Activated CD4-positive, alpha-beta memory T cell treated with anti-CD3 and anti-CD28 coated beads for 36 hours (primary cell): ENCODE data around the gene SNAP29. TPM values are rescaled to one million over a fixed set of nuclear protein-coding genes. Genes with fewer than 3 reads are reported as not detected.

ENCODE experiments used
- CTCF ChIA-PET: fragments of 350-600 bp; sonication (Branson Sonifier 250); formaldehyde crosslinking; loops from one replicate; lab custom pipeline; 2021; ENCODE audit warnings: antibody characterized with exemption, inconsistent platforms; lab: Charles Lee
- POLR2A ChIA-PET: fragments of 350-600 bp; sonication (Branson Sonifier 250); formaldehyde crosslinking; loops from one replicate; lab custom pipeline; 2021; ENCODE audit warnings: antibody characterized with exemption; lab: Charles Lee
- DNase-seq: peaks from one replicate; pipeline ENCODE4 v3.0.0-alpha.2; 2020
- H3K27ac Mint-ChIP-seq: one replicate; pipeline ENCODE4 v1.8.0; 2021; ENCODE audit warnings: mixed read lengths
- H3K27me3 Mint-ChIP-seq: one replicate; pipeline ENCODE4 v1.8.0; 2021; ENCODE audit warnings: mixed read lengths
- H3K36me3 Mint-ChIP-seq: one replicate; pipeline ENCODE4 v1.8.0; 2021; ENCODE audit warnings: mixed read lengths
- H3K4me1 Mint-ChIP-seq: one replicate; pipeline ENCODE4 v1.8.0; 2021; ENCODE audit warnings: low read depth, mixed read lengths
- H3K4me3 Mint-ChIP-seq: one replicate; pipeline ENCODE4 v1.8.0; 2021; ENCODE audit warnings: mild to moderate bottlenecking, mixed read lengths
- H3K9me3 Mint-ChIP-seq: one replicate; pipeline ENCODE4 v1.8.0; 2021; ENCODE audit warnings: mixed read lengths
- intact Hi-C: fragments of 100-400 bp; cut with micrococcal nuclease; formaldehyde crosslinking; loops from one replicate; pipeline ENCODE4 v1.15.1; 2023
- total RNA-seq, 2 experiments: library from RNA; stranded (reverse); gene quantifications; one replicate each; pipeline ENCODE4 v1.2.3, GENCODE V29; 2021

The SNAP29 gene
- total RNA-seq, 2 experiments from 2014 or later, result 28.2 to 29.1 TPM

GRCh38 chr22:20877715-20878114 is 18.9 kb downstream of the SNAP29 start:
- Mint-ChIP-seq H3K27ac (no peak overlapping the region), H3K4me1 (no peaks in the 10 kb centered on the region), H3K9me3 (no peaks in the 10 kb centered on the region), H3K27me3 (no peaks in the 10 kb centered on the region), H3K4me3 (no peak overlapping the region), H3K36me3 (peaks cover 13% of the 10 kb centered on the region)
- ChIA-PET CTCF (interaction anchor here (1.0 kb wide), 1 partner anchor 135 kb away, joined by 3 read pairs; no protein-coding TSS in a partner anchor), POLR2A (interaction anchor here (0.7 kb wide), 1 partner anchor 166 kb away, joined by 5 read pairs; no protein-coding TSS in a partner anchor)
- intact Hi-C loops, result no loop called here
- DNase-seq, result no peak

GRCh38 chr22:20881231-20881630 is 22.4 kb downstream of the SNAP29 start:
- POLR2A ChIA-PET, result no interaction called here
- H3K27ac Mint-ChIP-seq, result no peak overlapping the region
- H3K4me3 Mint-ChIP-seq, result no peak overlapping the region
- CTCF ChIA-PET, result no interaction called here
- intact Hi-C loops, result no loop called here
- no peak for DNase-seq
- H3K36me3 Mint-ChIP-seq, result peaks cover 16% of the 10 kb centered on the region
- H3K27me3 Mint-ChIP-seq, result no peaks in the 10 kb centered on the region
- H3K9me3 Mint-ChIP-seq, result no peaks in the 10 kb centered on the region
- no peaks in the 10 kb centered on the region for H3K4me1 Mint-ChIP-seq

GRCh38 chr22:20881869-20882815 is 23.3 kb downstream of the SNAP29 start:
- H3K9me3 Mint-ChIP-seq, result no peaks in the 10 kb centered on the region
- H3K27me3 Mint-ChIP-seq, result no peaks in the 10 kb centered on the region
- peaks cover 13% of the 10 kb centered on the region for H3K36me3 Mint-ChIP-seq
- no peak overlapping the region for H3K27ac Mint-ChIP-seq
- DNase-seq, result no peak
- H3K4me3 Mint-ChIP-seq, result no peak overlapping the region
- ChIA-PET CTCF (no interaction called here), POLR2A (no interaction called here)
- no peaks in the 10 kb centered on the region for H3K4me1 Mint-ChIP-seq
- intact Hi-C loops, result no loop called here

GRCh38 chr22:20882855-20883254 is 24.0 kb downstream of the SNAP29 start:
- H3K36me3 Mint-ChIP-seq, result peaks cover 18% of the 10 kb centered on the region
- no peak overlapping the region for H3K4me3 Mint-ChIP-seq
- CTCF ChIA-PET, result no interaction called here
- no peak for DNase-seq
- no peaks in the 10 kb centered on the region for H3K9me3 Mint-ChIP-seq
- no peaks in the 10 kb centered on the region for H3K4me1 Mint-ChIP-seq
- no peak overlapping the region for H3K27ac Mint-ChIP-seq
- H3K27me3 Mint-ChIP-seq, result no peaks in the 10 kb centered on the region
- POLR2A ChIA-PET, result no interaction called here
- intact Hi-C loops, result no loop called here

- peaks cover 26% of the 10 kb centered on the region for H3K36me3 Mint-ChIP-seq
- POLR2A ChIA-PET, result no interaction called here
- no peaks in the 10 kb centered on the region for H3K9me3 Mint-ChIP-seq
- no peaks in the 10 kb centered on the region for H3K4me1 Mint-ChIP-seq
- H3K27ac Mint-ChIP-seq, result no peak overlapping the region
- no peak for DNase-seq
- H3K27me3 Mint-ChIP-seq, result no peaks in the 10 kb centered on the region
- CTCF ChIA-PET, result no interaction called here
- intact Hi-C loops, result no loop called here
- no peak overlapping the region for H3K4me3 Mint-ChIP-seq
Measured at GRCh38 chr22:20884454-20884853, 25.6 kb downstream of the SNAP29 start.

GRCh38 chr22:20885017-20885556 is 26.3 kb downstream of the SNAP29 start:
- peaks cover 33% of the 10 kb centered on the region for H3K36me3 Mint-ChIP-seq
- CTCF ChIA-PET, result interaction anchor here (1.0 to 1.3 kb wide), 3 partner anchors 17 to 114 kb away, joined by 4 read pairs; no protein-coding TSS in a partner anchor

GRCh38 chr22:20885557-20886323 is 26.9 kb downstream of the SNAP29 start:
- Mint-ChIP-seq H3K4me1 (no peaks in the 10 kb centered on the region), H3K4me3 (no peak overlapping the region), H3K9me3 (no peaks in the 10 kb centered on the region), H3K27me3 (no peaks in the 10 kb centered on the region), H3K27ac (no peak overlapping the region), H3K36me3 (peaks cover 34% of the 10 kb centered on the region)
- CTCF ChIA-PET, result interaction anchor here (0.6 to 1.3 kb wide), 10 partner anchors 18 to 217 kb away, joined by 3 to 7 read pairs (median 4); partner anchors contain the start of genes CRKL, LZTR1 and THAP7
- peak; percentile 49 for DNase-seq
- POLR2A ChIA-PET, result no interaction called here
- intact Hi-C loops, result no loop called here

More at GRCh38 chr22:20885017-20885556, 26.3 kb downstream of the SNAP29 start:
- Mint-ChIP-seq H3K27me3 (no peaks in the 10 kb centered on the region), H3K4me1 (no peaks in the 10 kb centered on the region), H3K9me3 (no peaks in the 10 kb centered on the region), H3K27ac (no peak overlapping the region), H3K4me3 (no peak overlapping the region)
- intact Hi-C loops, result no loop called here
- POLR2A ChIA-PET, result no interaction called here
- DNase-seq, result no peak

GRCh38 chr22:20887375-20887774 is 28.6 kb downstream of the SNAP29 start:
- intact Hi-C loops, result no loop called here
- ChIA-PET POLR2A (no interaction called here), CTCF (no interaction called here)
- H3K36me3 Mint-ChIP-seq, result peaks cover 34% of the 10 kb centered on the region
- DNase-seq, result no peak
- no peak overlapping the region for H3K27ac Mint-ChIP-seq
- H3K4me3 Mint-ChIP-seq, result no peak overlapping the region
- H3K9me3 Mint-ChIP-seq, result no peaks in the 10 kb centered on the region
- H3K27me3 Mint-ChIP-seq, result no peaks in the 10 kb centered on the region
- no peaks in the 10 kb centered on the region for H3K4me1 Mint-ChIP-seq

- no peaks in the 10 kb centered on the region for H3K27me3 Mint-ChIP-seq
- ChIA-PET CTCF (no interaction called here), POLR2A (no interaction called here)
- H3K4me3 Mint-ChIP-seq, result no peak overlapping the region
- intact Hi-C loops, result no loop called here
- no peak for DNase-seq
- no peaks in the 10 kb centered on the region for H3K4me1 Mint-ChIP-seq
- no peaks in the 10 kb centered on the region for H3K9me3 Mint-ChIP-seq
- no peak overlapping the region for H3K27ac Mint-ChIP-seq
- peaks cover 28% of the 10 kb centered on the region for H3K36me3 Mint-ChIP-seq
Measured at GRCh38 chr22:20889025-20889704, 30.4 kb downstream of the SNAP29 start.

- no peak overlapping the region for H3K4me3 Mint-ChIP-seq
- no peak for DNase-seq
- intact Hi-C loops, result no loop called here
- H3K4me1 Mint-ChIP-seq, result no peaks in the 10 kb centered on the region
- ChIA-PET CTCF (no interaction called here), POLR2A (no interaction called here)
- H3K9me3 Mint-ChIP-seq, result no peaks in the 10 kb centered on the region
- H3K27ac Mint-ChIP-seq, result no peak overlapping the region
- H3K27me3 Mint-ChIP-seq, result peaks cover 1% of the 10 kb centered on the region
- H3K36me3 Mint-ChIP-seq, result peaks cover 27% of the 10 kb centered on the region
Measured at GRCh38 chr22:20889904-20890540, 31.2 kb downstream of the SNAP29 start.

- intact Hi-C loops, result no loop called here
- Mint-ChIP-seq H3K4me3 (no peak overlapping the region), H3K36me3 (peaks cover 21% of the 10 kb centered on the region), H3K4me1 (no peaks in the 10 kb centered on the region), H3K27me3 (peaks cover 1% of the 10 kb centered on the region), H3K9me3 (no peaks in the 10 kb centered on the region), H3K27ac (no peak overlapping the region)
- ChIA-PET POLR2A (no interaction called here), CTCF (no interaction called here)
- no peak for DNase-seq
Measured at GRCh38 chr22:20890975-20891374, 32.2 kb downstream of the SNAP29 start.
